Testis (tissue), 3 donors: ENCODE results near the gene ACOT8. TPM values are rescaled to one million over a fixed set of nuclear protein-coding genes. Genes with fewer than 3 reads are reported as not detected.
A peak's percentile ranks its signal among the peaks of the same experiment; 100 is the strongest.

Experiments
- DNase-seq: peaks from one replicate; pipeline ENCODE4 v3.0.0-alpha.2; 2019
- H3K27ac ChIP-seq, 2 donors: fragments of 200-600 bp; sonication (generic); one replicate each; pipeline ENCODE4 v1.5.1; 2019
- H3K27me3 ChIP-seq: fragments of 200-600 bp; sonication (generic); one replicate; pipeline ENCODE4 v1.5.1; 2019
- H3K36me3 ChIP-seq: fragments of 200-600 bp; sonication (generic); one replicate; pipeline ENCODE4 v1.5.1; 2017; ENCODE audit warnings: low read depth; ENCODE audit errors: missing control alignments
- H3K4me1 ChIP-seq: fragments of 200-600 bp; sonication (generic); one replicate; pipeline ENCODE4 v1.5.1; 2019
- H3K4me3 ChIP-seq, 2 donors: fragments of 200-600 bp; sonication (generic); one replicate each; pipeline ENCODE4 v1.5.1; 2017 to 2019
- H3K9me3 ChIP-seq: fragments of 200-600 bp; sonication (generic); one replicate; pipeline ENCODE4 v1.5.1; 2017
- CTCF ChIP-seq, 3 experiments: fragments of 450-650 bp in 2 of 3; fragments of 200-600 bp in 1 of 3; sonication (generic) in 1 of 3; IDR thresholded peaks; one replicate each; pipeline ENCODE4 v1.5.1; 2016 to 2019; ENCODE audit warnings: antibody characterized with exemption in 3 of 3, mild to moderate bottlenecking in 2 of 3, moderate library complexity in 1 of 3
- POLR2A ChIP-seq: fragments of 450-650 bp; IDR thresholded peaks from one replicate; pipeline ENCODE4 v1.6.1; 2017; ENCODE audit warnings: antibody characterized with exemption, mild to moderate bottlenecking, moderate library complexity
- WGBS, 2 donors: methylation state at CpG; one replicate each; pipeline ENCODE4 v1.1.5; 2018; 5-methylcytosine and 5-hydroxymethylcytosine counted together
- intact Hi-C: fragments of 100-400 bp; cut with DNase I; formaldehyde crosslinking; loops from one replicate; pipeline ENCODE4 v1.15.1; 2023; ENCODE audit warnings: low total_unique reads
- polyA plus RNA-seq: library from polyadenylated mRNA; stranded (reverse); fragments of 350-450 nt; fragmentation: Illumina TruSeq; extraction: RNeasy Lipid Tissue Mini Kit (QIAGEN cat#74804); gene quantifications from one replicate; pipeline ENCODE4 v1.2.3, GENCODE V29; 2014; ENCODE audit warnings: low read depth, low replicate concordance; ENCODE audit not compliant: insufficient read depth
- total RNA-seq, 2 donors: library from RNA; depleted of rRNA; stranded (reverse); fragments of >200 nt; gene quantifications; one replicate each; pipeline ENCODE4 v1.2.3, GENCODE V29; 2016

Gene ACOT8
- total and polyA plus RNA-seq, 3 donors from 2014 or later = 44.4 to 79.6 (median 71.2) TPM

DNA sequence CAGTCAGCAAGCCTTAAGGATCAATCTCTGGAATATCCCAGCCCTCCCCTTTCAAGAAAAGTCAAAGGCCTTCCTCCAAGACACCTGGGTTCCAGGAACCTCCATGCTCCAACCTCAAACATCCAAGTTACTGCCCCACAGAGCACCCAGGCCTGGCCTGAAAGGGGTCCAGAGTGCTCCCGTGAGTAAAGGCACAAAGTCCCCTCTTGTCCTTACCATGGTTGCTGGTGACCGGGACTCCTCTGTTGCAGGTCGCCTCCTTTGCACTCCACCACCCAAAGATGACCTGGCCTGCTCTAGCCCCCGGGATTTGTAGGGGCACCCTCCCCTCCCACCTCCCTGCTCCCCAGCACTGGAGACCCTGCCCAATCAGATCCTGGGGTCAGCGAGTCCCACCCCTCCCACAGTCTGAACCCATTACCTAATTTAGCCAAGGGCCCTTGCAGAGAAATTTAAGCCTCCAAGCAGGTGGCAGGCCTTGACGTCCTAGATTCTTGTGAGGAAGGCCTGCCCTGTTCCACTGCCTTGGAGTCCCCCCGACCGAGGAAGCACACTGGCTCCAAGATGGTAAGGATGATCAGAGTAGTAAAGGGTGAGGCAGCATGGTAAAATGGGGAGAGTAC is 30.1 kb downstream of the ACOT8 start, which contains the start of gene TNNC2:
TNNC2 (minus strand) TSS at position 283 of the 623 bp plus-strand sequence; CDS start at position 219, 64 bp downstream.
- WGBS, 2 donors = 88 to 91% methylated on average over 7 to 8 of the region's 8 CpGs
- Histone ChIP-seq H3K36me3 (no peaks in the 10 kb centered on the region), H3K4me1 (peaks cover 27% of the 10 kb centered on the region), H3K9me3 (no peaks in the 10 kb centered on the region), H3K27me3 (no peaks in the 10 kb centered on the region), H3K27ac (peak within 1 kb of the TSS in 1 of 2 donors; percentile 9), H3K4me3 (no peak within 1 kb of the TSS)
- TF ChIP-seq CTCF (IDR thresholded peaks at IDR 0.05) (no peak), POLR2A (no peak)
- no peak for DNase-seq
- intact Hi-C loops = no loop called here

DNA sequence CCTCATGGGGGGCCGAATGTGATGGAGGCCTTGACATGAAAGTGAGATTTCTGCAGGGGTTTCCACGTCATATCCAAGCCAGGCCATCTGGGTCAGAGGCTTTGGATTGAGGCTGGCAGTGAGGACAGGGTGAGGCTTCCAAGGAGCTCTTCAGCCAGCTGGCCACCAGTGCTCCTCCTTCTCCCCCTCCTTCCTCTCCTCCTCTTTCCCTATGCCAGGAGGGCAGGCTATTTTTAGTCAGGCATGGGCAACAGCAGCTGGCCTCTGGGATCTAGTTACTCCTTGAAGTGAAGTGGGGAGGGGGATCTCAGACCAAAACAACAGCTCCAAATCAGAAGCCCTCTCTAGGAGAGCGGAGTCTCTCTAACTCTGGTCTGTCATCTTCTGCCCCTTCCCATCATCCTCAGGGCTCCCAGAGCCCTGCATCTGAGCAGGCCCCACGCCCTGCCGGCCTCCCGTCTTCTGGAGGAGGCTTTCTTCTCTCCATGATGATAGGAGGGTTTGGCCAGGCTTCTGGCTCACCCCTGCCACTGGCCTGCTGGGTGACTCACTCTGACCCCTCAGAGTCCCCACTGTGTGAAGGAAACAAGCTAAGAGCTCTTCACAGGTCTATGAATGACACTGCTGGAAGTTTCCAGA is 30.7 kb downstream of the ACOT8 start:
- DNase-seq = peak; percentile 60
- Histone ChIP-seq H3K4me3 (no peak overlapping the region), H3K27me3 (no peaks in the 10 kb centered on the region), H3K27ac (peak overlapping the region in 1 of 2 donors; percentile 9), H3K4me1 (peaks cover 27% of the 10 kb centered on the region), H3K9me3 (no peaks in the 10 kb centered on the region), H3K36me3 (no peaks in the 10 kb centered on the region)
- intact Hi-C loops = no loop called here
- no peak for TF ChIP-seq POLR2A
- no peak for TF ChIP-seq CTCF (IDR thresholded peaks at IDR 0.05)
- 59 to 69% methylated on average over 6 of the region's 6 CpGs for WGBS, 2 donors

- WGBS, 2 donors = 15 to 26% methylated on average over 23 to 57 of the region's 57 CpGs
- Histone ChIP-seq H3K27me3 (no peaks in the 10 kb centered on the region), H3K4me1 (peaks cover 27% of the 10 kb centered on the region), H3K9me3 (no peaks in the 10 kb centered on the region), H3K4me3 (peak overlapping the region in 1 of 2 donors; percentile 49), H3K36me3 (no peaks in the 10 kb centered on the region), H3K27ac (no peak overlapping the region)
- TF ChIP-seq CTCF (IDR thresholded peaks at IDR 0.05) (peak in 1 of 3 experiments; percentile 26), POLR2A (no peak)
- intact Hi-C loops = no loop called here
- peak; percentile 62 for DNase-seq
Measured at GRCh38 chr20:45823949-45824835, 33.0 kb downstream of the ACOT8 start.

DNA sequence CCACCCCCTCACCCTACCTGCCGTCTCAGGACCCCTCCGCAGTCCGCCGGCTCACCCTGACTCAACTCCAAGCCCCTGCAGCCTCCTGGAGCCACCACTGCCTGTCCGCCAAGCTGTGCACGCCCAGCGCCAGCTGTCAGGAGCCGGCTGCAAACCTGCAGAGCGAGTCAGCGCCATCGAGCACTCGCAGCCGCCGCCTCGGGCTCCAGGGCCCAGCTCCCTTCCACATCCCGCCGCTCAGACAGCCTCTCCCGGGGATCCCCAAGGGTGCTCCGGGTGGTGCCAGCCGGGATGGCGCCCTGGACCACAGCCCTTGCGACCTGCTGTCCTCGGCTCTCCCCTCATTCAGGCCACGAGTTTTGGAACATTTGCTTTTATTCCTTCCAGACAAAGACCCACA is 34.3 kb downstream of the ACOT8 start:
- 34 to 47% methylated on average over 13 to 20 of the region's 24 CpGs for WGBS, 2 donors
- no peak for DNase-seq
- intact Hi-C loops = no loop called here
- TF ChIP-seq CTCF (IDR thresholded peaks at IDR 0.05) (no peak), POLR2A (no peak)
- Histone ChIP-seq H3K4me3 (no peak overlapping the region), H3K27ac (no peak overlapping the region), H3K27me3 (no peaks in the 10 kb centered on the region), H3K36me3 (no peaks in the 10 kb centered on the region), H3K9me3 (no peaks in the 10 kb centered on the region), H3K4me1 (peaks cover 28% of the 10 kb centered on the region)
